DLD1 (cell line): ENCODE results near the gene SYNGR3.
"Not testable (repeated sequence)": the region's sequence is repeated elsewhere in the genome, so short reads cannot be mapped to it uniquely, and the experiment has no call there.

Experiments used
- in situ Hi-C: cut with HindIII; loops from 2 replicates; pipeline ENCODE4 v1.10.0; 2017; ENCODE audit warnings: low sequenced_read_pairs

Gene SYNGR3

GRCh38 chr16:1959269-1960039, 30.3 kb upstream of the SYNGR3 start, which contains the start of gene NDUFB10:
Gene NDUFB10 (plus strand): TSS chr16:1959538. CDS start chr16:1959625, 87 bp downstream.
- in situ Hi-C loops = no loop called here

- in situ Hi-C loops = no loop called here
These were observed 28.8 kb upstream of the SYNGR3 start for GRCh38 chr16:1960665-1961630.

GRCh38 chr16:1961651-1962067, 28.1 kb upstream of the SYNGR3 start:
- in situ Hi-C loops = no loop called here

- in situ Hi-C loops = not testable (repeated sequence)
These were observed 27.3 kb upstream of the SYNGR3 start for GRCh38 chr16:1962161-1963153.

- in situ Hi-C loops = no loop called here
These were observed 25.8 kb upstream of the SYNGR3 start for GRCh38 chr16:1963806-1964505.

GRCh38 chr16:1964506-1965395, 25.0 kb upstream of the SYNGR3 start, which contains the start of gene RPS2:
Gene RPS2 (minus strand): TSS chr16:1964826. CDS start chr16:1964625, 201 bp downstream.
- in situ Hi-C loops = no loop called here

- in situ Hi-C loops = no loop called here
These were observed 24.3 kb upstream of the SYNGR3 start for GRCh38 chr16:1965396-1966001.

- in situ Hi-C loops = no loop called here
These were observed 23.3 kb upstream of the SYNGR3 start, which contains the start of gene RNF151 for GRCh38 chr16:1966460-1966859. Gene RNF151 (plus strand): TSS chr16:1966856. CDS start chr16:1966882, 26 bp downstream.

GRCh38 chr16:1968146-1968953, 21.4 kb upstream of the SYNGR3 start:
- in situ Hi-C loops = no loop called here

GRCh38 chr16:1971796-1972489, 17.8 kb upstream of the SYNGR3 start, which contains the start of gene TBL3:
Gene TBL3 (plus strand): TSS chr16:1972053. CDS start chr16:1972165, 112 bp downstream.
- in situ Hi-C loops = no loop called here

GRCh38 chr16:1972490-1972877, 17.3 kb upstream of the SYNGR3 start:
- in situ Hi-C loops = no loop called here

GRCh38 chr16:1973461-1974156, 16.2 kb upstream of the SYNGR3 start:
- in situ Hi-C loops = no loop called here

- in situ Hi-C loops = no loop called here
These were observed 15.4 kb upstream of the SYNGR3 start for GRCh38 chr16:1974157-1975070.

- in situ Hi-C loops = no loop called here
These were observed 14.1 kb upstream of the SYNGR3 start for GRCh38 chr16:1975432-1976215.
